Erythroblast (primary cell): ENCODE results near the gene CADM3.

Experiments used
- GATA1 ChIP-seq: IDR thresholded peaks from 2 replicates; pipeline ENCODE4 v1.6.1; 2011; ENCODE audit warnings: low read depth, mild to moderate bottlenecking, control low read depth, low read length, moderate library complexity
- POLR2A ChIP-seq: IDR thresholded peaks from 2 replicates; pipeline ENCODE4 v1.6.1; 2011; ENCODE audit warnings: mild to moderate bottlenecking, low read length

GRCh38 chr1:159180516-159180915, 9.1 kb downstream of the CADM3 start:
- TF ChIP-seq POLR2A (no peak), GATA1 (no peak)
